AG20443 (cell line): ENCODE measurements around the gene GAS2L3.
A peak's percentile ranks its signal among the peaks of the same experiment; 100 is the strongest.
"Not testable (repeated sequence)": the region's sequence is repeated elsewhere in the genome, so short reads cannot be mapped to it uniquely, and the experiment has no call there.

Experiments
- DNase-seq: peaks from one replicate; pipeline ENCODE4 v3.0.0; 2012; ENCODE audit warnings: low spot score, mixed read lengths

GAS2L3 gene

GRCh38 chr12:100574187-100575074 lies 947 bp downstream of the GAS2L3 start:
- peak; percentile 31 for DNase-seq

GRCh38 chr12:100576331-100577036 lies 3.0 kb downstream of the GAS2L3 start:
- peak; percentile 34 for DNase-seq

- no peak for DNase-seq
These were observed 5.4 kb downstream of the GAS2L3 start for GRCh38 chr12:100578923-100579322.

GRCh38 chr12:100579844-100580243 lies 6.4 kb downstream of the GAS2L3 start:
- no peak for DNase-seq

GRCh38 chr12:100584256-100584655 lies 10.8 kb downstream of the GAS2L3 start:
- DNase-seq: no peak

- no peak for DNase-seq
These were observed 18.5 kb downstream of the GAS2L3 start for GRCh38 chr12:100591979-100592378.

- DNase-seq: peak; percentile 33
These were observed 20.0 kb downstream of the GAS2L3 start for GRCh38 chr12:100593490-100593889.

GRCh38 chr12:100601626-100602025 lies 28.1 kb downstream of the GAS2L3 start:
- DNase-seq: no peak

GRCh38 chr12:100602997-100603396 lies 29.5 kb downstream of the GAS2L3 start:
- DNase-seq: not testable (repeated sequence)

- DNase-seq: no peak
These were observed 35.3 kb downstream of the GAS2L3 start for GRCh38 chr12:100608776-100609175.

GRCh38 chr12:100610666-100611430 lies 37.4 kb downstream of the GAS2L3 start:
- no peak for DNase-seq

GRCh38 chr12:100612606-100613005 lies 39.1 kb downstream of the GAS2L3 start:
- DNase-seq: no peak

- DNase-seq: no peak
These were observed 51.1 kb downstream of the GAS2L3 start for GRCh38 chr12:100624571-100624970.

GRCh38 chr12:100632445-100632892 lies 59.0 kb downstream of the GAS2L3 start:
- DNase-seq: no peak

- DNase-seq: not testable (repeated sequence)
These were observed 59.8 kb downstream of the GAS2L3 start for GRCh38 chr12:100633082-100633785.

- DNase-seq: no peak
These were observed 69.8 kb downstream of the GAS2L3 start for GRCh38 chr12:100643246-100643645.

GRCh38 chr12:100646896-100647295 lies 73.4 kb downstream of the GAS2L3 start:
- DNase-seq: no peak

- DNase-seq: no peak
These were observed 77.6 kb downstream of the GAS2L3 start for GRCh38 chr12:100651108-100651507.

- DNase-seq: peak; percentile 19
These were observed 78.2 kb downstream of the GAS2L3 start for GRCh38 chr12:100651694-100652093.

- no peak for DNase-seq
These were observed 79.0 kb downstream of the GAS2L3 start for GRCh38 chr12:100652488-100652887.

GRCh38 chr12:100656141-100656540 lies 82.7 kb downstream of the GAS2L3 start:
- DNase-seq: no peak

- no peak for DNase-seq
These were observed 83.4 kb downstream of the GAS2L3 start for GRCh38 chr12:100656856-100657255.
